Testis (tissue), 5 donors: ENCODE data around the gene HIRIP3. TPM values are rescaled to one million over a fixed set of nuclear protein-coding genes. Genes with fewer than 3 reads are reported as not detected.
"Not testable (repeated sequence)": the region's sequence is repeated elsewhere in the genome, so short reads cannot be mapped to it uniquely, and the experiment has no call there.

Source experiments
- DNase-seq: peaks from one replicate; pipeline ENCODE4 v3.0.0-alpha.2; 2019
- H3K27ac ChIP-seq, 2 donors: fragments of 200-600 bp; sonication (generic); one replicate each; pipeline ENCODE4 v1.5.1; 2019
- H3K27me3 ChIP-seq: fragments of 200-600 bp; sonication (generic); one replicate; pipeline ENCODE4 v1.5.1; 2019
- H3K36me3 ChIP-seq: fragments of 200-600 bp; sonication (generic); one replicate; pipeline ENCODE4 v1.5.1; 2017; ENCODE audit warnings: low read depth; ENCODE audit errors: missing control alignments
- H3K4me1 ChIP-seq: fragments of 200-600 bp; sonication (generic); one replicate; pipeline ENCODE4 v1.5.1; 2019
- H3K4me3 ChIP-seq, 2 donors: fragments of 200-600 bp; sonication (generic); one replicate each; pipeline ENCODE4 v1.5.1; 2017 to 2019
- H3K9me3 ChIP-seq: fragments of 200-600 bp; sonication (generic); one replicate; pipeline ENCODE4 v1.5.1; 2017
- CTCF ChIP-seq, 3 experiments: fragments of 450-650 bp in 2 of 3; fragments of 200-600 bp in 1 of 3; sonication (generic) in 1 of 3; IDR thresholded peaks; one replicate each; pipeline ENCODE4 v1.5.1; 2016 to 2019; ENCODE audit warnings: antibody characterized with exemption in 3 of 3, mild to moderate bottlenecking in 2 of 3, moderate library complexity in 1 of 3
- POLR2A ChIP-seq: fragments of 450-650 bp; IDR thresholded peaks from one replicate; pipeline ENCODE4 v1.6.1; 2017; ENCODE audit warnings: antibody characterized with exemption, mild to moderate bottlenecking, moderate library complexity
- WGBS, 2 donors: methylation state at CpG; one replicate each; pipeline ENCODE4 v1.1.5; 2018; 5-methylcytosine and 5-hydroxymethylcytosine counted together
- intact Hi-C: fragments of 100-400 bp; cut with DNase I; formaldehyde crosslinking; loops from one replicate; pipeline ENCODE4 v1.15.1; 2023; ENCODE audit warnings: low total_unique reads
- long read RNA-seq, 2 donors: transcript quantifications; one replicate each; lab custom pipeline, GENCODE V29; 2026
- polyA plus RNA-seq: library from polyadenylated mRNA; stranded (reverse); fragments of 350-450 nt; fragmentation: Illumina TruSeq; extraction: RNeasy Lipid Tissue Mini Kit (QIAGEN cat#74804); gene quantifications from one replicate; pipeline ENCODE4 v1.2.3, GENCODE V29; 2014; ENCODE audit warnings: low read depth, low replicate concordance; ENCODE audit not compliant: insufficient read depth
- total RNA-seq, 2 donors: library from RNA; depleted of rRNA; stranded (reverse); fragments of >200 nt; gene quantifications; one replicate each; pipeline ENCODE4 v1.2.3, GENCODE V29; 2016

The HIRIP3 gene
- total RNA-seq (10 to 100 TPM; 32.1 to 40.2 TPM), polyA plus RNA-seq (57.3 TPM)
- long read RNA-seq, donor 1, partial matches to known transcripts: 28 of 36 reads
- long read RNA-seq, donor 1, other reads (novel, unspliced or antisense): 5 of 36 reads
- long read RNA-seq, donor 2, partial matches to known transcripts: 7 of 9 reads
- long read RNA-seq, donor 2, other reads (novel, unspliced or antisense): 0 of 9 reads

- no peak for TF ChIP-seq POLR2A
- no peak for TF ChIP-seq CTCF (IDR thresholded peaks at IDR 0.05)
- Histone ChIP-seq H3K4me1 (peaks cover 17% of the 10 kb centered on the region), H3K27me3 (no peaks in the 10 kb centered on the region), H3K27ac (peak within 1 kb of the TSS; percentile 80 to 90), H3K4me3 (peak within 1 kb of the TSS; percentile 60 to 74), H3K36me3 (no peaks in the 10 kb centered on the region), H3K9me3 (no peaks in the 10 kb centered on the region)
- DNase-seq: peak; percentile 89
- 0% methylated on average over 3 to 53 of the region's 53 CpGs for WGBS, 2 donors
- intact Hi-C loops: no loop called here
Measured at GRCh38 chr16:29995324-29995910, at the start of gene HIRIP3. HIRIP3 (minus strand) TSS chr16:29995617; CDS start chr16:29995605, 12 bp downstream.

GRCh38 chr16:30041841-30042240 is 46.4 kb upstream of the HIRIP3 start:
- H3K4me1 ChIP-seq: no peaks in the 10 kb centered on the region
- no peaks in the 10 kb centered on the region for H3K36me3 ChIP-seq
- 36 to 47% methylated on average over 5 of the region's 5 CpGs for WGBS, 2 donors
- DNase-seq: no peak
- no peaks in the 10 kb centered on the region for H3K27me3 ChIP-seq
- no peak overlapping the region for H3K4me3 ChIP-seq
- no peaks in the 10 kb centered on the region for H3K9me3 ChIP-seq
- H3K27ac ChIP-seq: no peak overlapping the region
- TF ChIP-seq CTCF (IDR thresholded peaks at IDR 0.05) (peak; percentile 16 to 52 (median 22)), POLR2A (no peak)
- intact Hi-C loops: no loop called here

GRCh38 chr16:30040690-30041089 is 45.3 kb upstream of the HIRIP3 start:
- H3K4me3 ChIP-seq, H3K27me3 ChIP-seq, H3K9me3 ChIP-seq, H3K27ac ChIP-seq, H3K4me1 ChIP-seq, DNase-seq, intact Hi-C loops, H3K36me3 ChIP-seq: not testable (repeated sequence)
- 86% methylated on average over 5 of the region's 5 CpGs for WGBS, 2 donors

- no peaks in the 10 kb centered on the region for H3K27me3 ChIP-seq
Measured at GRCh38 chr16:30040221-30040620, 44.8 kb upstream of the HIRIP3 start.

GRCh38 chr16:30033270-30033669 is 37.9 kb upstream of the HIRIP3 start:
- Histone ChIP-seq H3K4me1 (peaks cover 9% of the 10 kb centered on the region), H3K36me3 (no peaks in the 10 kb centered on the region), H3K4me3 (no peak overlapping the region), H3K9me3 (no peaks in the 10 kb centered on the region), H3K27me3 (no peaks in the 10 kb centered on the region), H3K27ac (no peak overlapping the region)
- TF ChIP-seq CTCF (IDR thresholded peaks at IDR 0.05) (no peak), POLR2A (no peak)
- WGBS, 2 donors: 73 to 77% methylated on average over 7 of the region's 7 CpGs
- no peak for DNase-seq
- intact Hi-C loops: no loop called here

More at GRCh38 chr16:30040221-30040620, 44.8 kb upstream of the HIRIP3 start:
- H3K36me3 ChIP-seq: no peaks in the 10 kb centered on the region
- H3K4me3 ChIP-seq: no peak overlapping the region
- whole genome bisulfite sequencing, 2 donors: 80 to 85% methylated on average over 5 of the region's 5 CpGs
- H3K9me3 ChIP-seq: no peaks in the 10 kb centered on the region
- intact Hi-C loops: no loop called here
- no peaks in the 10 kb centered on the region for H3K4me1 ChIP-seq
- DNase-seq: no peak
- TF ChIP-seq POLR2A (no peak), CTCF (IDR thresholded peaks at IDR 0.05) (no peak)
- H3K27ac ChIP-seq: no peak overlapping the region
